Measurements from ENCODE around the gene WFIKKN1. TPM values are rescaled to one million over a fixed set of nuclear protein-coding genes. Genes with fewer than 3 reads are reported as not detected.

Gene WFIKKN1
- total RNA-seq, 1 experiment from 2014 or later: 12.3 TPM

DNA sequence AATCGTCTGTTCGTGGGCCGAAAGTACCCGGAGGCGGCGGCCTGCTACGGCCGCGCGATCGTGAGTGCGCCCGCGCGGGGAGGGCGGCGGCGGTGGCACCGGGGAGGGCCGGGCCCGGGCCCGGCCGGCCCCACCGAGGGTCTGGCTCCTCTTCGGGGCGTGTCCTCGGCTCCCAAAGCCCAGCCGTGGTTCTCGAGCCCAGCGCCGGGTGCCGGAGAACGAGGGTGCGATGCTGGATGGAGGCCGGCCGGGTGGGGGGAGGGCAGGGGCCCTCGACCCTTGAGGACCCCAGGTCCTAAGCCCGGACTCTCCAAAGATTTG lies 49.8 kb downstream of the WFIKKN1 start (continued):
- TF ChIP-seq ZNF512 (CRISPR knock-in tag; IDR thresholded peaks at IDR 0.05; ENCODE audit: borderline replicate concordance): no peak

DNA sequence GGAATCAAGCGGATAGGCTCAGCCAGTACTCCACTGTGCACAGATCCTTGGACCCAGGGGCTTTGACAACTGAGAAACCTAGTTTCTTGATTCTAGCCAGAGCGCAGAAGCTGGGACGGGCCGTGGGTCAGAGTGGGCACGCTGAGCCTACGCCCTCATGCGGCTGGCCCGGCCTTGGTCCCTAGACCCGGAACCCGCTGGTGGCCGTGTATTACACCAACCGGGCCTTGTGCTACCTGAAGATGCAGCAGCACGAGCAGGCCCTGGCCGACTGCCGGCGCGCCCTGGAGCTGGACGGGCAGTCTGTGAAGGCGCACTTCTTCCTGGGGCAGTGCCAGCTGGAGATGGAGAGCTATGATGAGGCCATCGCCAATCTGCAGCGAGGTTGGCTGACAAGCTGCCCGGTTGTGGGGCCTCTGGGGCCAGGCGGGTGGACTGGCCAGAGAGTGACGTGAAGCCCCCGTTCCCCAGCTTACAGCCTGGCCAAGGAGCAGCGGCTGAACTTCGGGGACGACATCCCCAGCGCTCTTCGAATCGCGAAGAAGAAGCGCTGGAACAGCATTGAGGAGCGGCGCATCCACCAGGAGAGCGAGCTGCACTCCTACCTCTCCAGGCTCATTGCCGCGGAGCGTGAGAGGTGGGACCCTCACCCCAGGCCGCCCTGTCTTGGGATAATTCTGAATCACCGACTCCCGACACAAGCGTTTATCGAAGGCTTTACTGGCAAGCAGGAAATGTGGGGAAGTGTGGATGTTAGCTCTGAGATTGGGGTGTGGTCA lies 50.4 kb downstream of the WFIKKN1 start:
- H3K4me1 Mint-ChIP-seq: peaks cover 24% of the 10 kb centered on the region
- no peak for DNase-seq (ENCODE audit: low spot score)
- peaks cover 24% of the 10 kb centered on the region for H3K36me3 Mint-ChIP-seq
- peak overlapping the region; percentile 76 for H3K4me3 Mint-ChIP-seq
- ATAC-seq: 0 out of 2 replicates have a peak, but pooled peaks have one; percentile 0
- no peaks in the 10 kb centered on the region for H3K9me3 Mint-ChIP-seq
- POLR2A ChIA-PET: interaction anchor here (0.9 to 1.1 kb wide), 2 partner anchors 9 to 39 kb away, joined by 3 read pairs; partner anchors contain the start of gene WDR24
- peak overlapping the region; percentile 57; the same call in 1 of the 2 replicates for H3K27ac Mint-ChIP-seq
- CTCF ChIA-PET: interaction anchor here (0.7 to 3.1 kb wide), 8 partner anchors 13 to 102 kb away, joined by 3 to 21 read pairs (median 4); partner anchors contain the start of gene RHOT2
- no peaks in the 10 kb centered on the region for H3K27me3 Mint-ChIP-seq (ENCODE audit: low read depth)
- TF ChIP-seq ZNF121 (CRISPR knock-in tag; IDR thresholded peaks at IDR 0.05) (no peak), FOXP4 (CRISPR knock-in tag; IDR thresholded peaks at IDR 0.05) (0 out of 2 replicates have a peak, but pooled peaks have one; percentile 19), FOXK1 (CRISPR knock-in tag; IDR thresholded peaks at IDR 0.05) (no peak), GRHL2 (CRISPR knock-in tag; IDR thresholded peaks at IDR 0.05; ENCODE audit: insufficient replicate concordance, severe bottlenecking) (no peak), GABPB1 (CRISPR knock-in tag; IDR thresholded peaks at IDR 0.05) (0 out of 2 replicates have a peak, but pooled peaks have one; percentile 23), KAT7 (CRISPR knock-in tag; IDR thresholded peaks at IDR 0.05; ENCODE audit: borderline replicate concordance) (peak; percentile 16; the same call in 1 of the 2 replicates), ZNF232 (CRISPR knock-in tag; IDR thresholded peaks at IDR 0.05) (no peak), ETV6 (CRISPR knock-in tag; IDR thresholded peaks at IDR 0.05) (0 out of 2 replicates have a peak, but pooled peaks have one; percentile 37), ATF2 (CRISPR knock-in tag; IDR thresholded peaks at IDR 0.05; ENCODE audit: borderline replicate concordance, low read depth) (no peak), TEAD1 (CRISPR knock-in tag; IDR thresholded peaks at IDR 0.05) (0 out of 2 replicates have a peak, but pooled peaks have one; percentile 5)
- TF ChIP-seq, protein P1, sequence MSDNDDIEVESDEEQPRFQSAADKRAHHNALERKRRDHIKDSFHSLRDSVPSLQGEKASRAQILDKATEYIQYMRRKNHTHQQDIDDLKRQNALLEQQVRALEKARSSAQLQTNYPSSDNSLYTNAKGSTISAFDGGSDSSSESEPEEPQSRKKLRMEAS (CRISPR knock-in tag; IDR thresholded peaks at IDR 0.05): no peak
- TF ChIP-seq, protein P2, sequence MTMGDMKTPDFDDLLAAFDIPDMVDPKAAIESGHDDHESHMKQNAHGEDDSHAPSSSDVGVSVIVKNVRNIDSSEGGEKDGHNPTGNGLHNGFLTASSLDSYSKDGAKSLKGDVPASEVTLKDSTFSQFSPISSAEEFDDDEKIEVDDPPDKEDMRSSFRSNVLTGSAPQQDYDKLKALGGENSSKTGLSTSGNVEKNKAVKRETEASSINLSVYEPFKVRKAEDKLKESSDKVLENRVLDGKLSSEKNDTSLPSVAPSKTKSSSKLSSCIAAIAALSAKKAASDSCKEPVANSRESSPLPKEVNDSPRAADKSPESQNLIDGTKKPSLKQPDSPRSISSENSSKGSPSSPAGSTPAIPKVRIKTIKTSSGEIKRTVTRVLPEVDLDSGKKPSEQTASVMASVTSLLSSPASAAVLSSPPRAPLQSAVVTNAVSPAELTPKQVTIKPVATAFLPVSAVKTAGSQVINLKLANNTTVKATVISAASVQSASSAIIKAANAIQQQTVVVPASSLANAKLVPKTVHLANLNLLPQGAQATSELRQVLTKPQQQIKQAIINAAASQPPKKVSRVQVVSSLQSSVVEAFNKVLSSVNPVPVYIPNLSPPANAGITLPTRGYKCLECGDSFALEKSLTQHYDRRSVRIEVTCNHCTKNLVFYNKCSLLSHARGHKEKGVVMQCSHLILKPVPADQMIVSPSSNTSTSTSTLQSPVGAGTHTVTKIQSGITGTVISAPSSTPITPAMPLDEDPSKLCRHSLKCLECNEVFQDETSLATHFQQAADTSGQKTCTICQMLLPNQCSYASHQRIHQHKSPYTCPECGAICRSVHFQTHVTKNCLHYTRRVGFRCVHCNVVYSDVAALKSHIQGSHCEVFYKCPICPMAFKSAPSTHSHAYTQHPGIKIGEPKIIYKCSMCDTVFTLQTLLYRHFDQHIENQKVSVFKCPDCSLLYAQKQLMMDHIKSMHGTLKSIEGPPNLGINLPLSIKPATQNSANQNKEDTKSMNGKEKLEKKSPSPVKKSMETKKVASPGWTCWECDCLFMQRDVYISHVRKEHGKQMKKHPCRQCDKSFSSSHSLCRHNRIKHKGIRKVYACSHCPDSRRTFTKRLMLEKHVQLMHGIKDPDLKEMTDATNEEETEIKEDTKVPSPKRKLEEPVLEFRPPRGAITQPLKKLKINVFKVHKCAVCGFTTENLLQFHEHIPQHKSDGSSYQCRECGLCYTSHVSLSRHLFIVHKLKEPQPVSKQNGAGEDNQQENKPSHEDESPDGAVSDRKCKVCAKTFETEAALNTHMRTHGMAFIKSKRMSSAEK (CRISPR knock-in tag; IDR thresholded peaks at IDR 0.05; ENCODE audit: borderline replicate concordance): no peak
- TF ChIP-seq, protein P3, sequence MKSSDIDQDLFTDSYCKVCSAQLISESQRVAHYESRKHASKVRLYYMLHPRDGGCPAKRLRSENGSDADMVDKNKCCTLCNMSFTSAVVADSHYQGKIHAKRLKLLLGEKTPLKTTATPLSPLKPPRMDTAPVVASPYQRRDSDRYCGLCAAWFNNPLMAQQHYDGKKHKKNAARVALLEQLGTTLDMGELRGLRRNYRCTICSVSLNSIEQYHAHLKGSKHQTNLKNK (CRISPR knock-in tag; IDR thresholded peaks at IDR 0.05): no peak
- TF ChIP-seq, protein P4, sequence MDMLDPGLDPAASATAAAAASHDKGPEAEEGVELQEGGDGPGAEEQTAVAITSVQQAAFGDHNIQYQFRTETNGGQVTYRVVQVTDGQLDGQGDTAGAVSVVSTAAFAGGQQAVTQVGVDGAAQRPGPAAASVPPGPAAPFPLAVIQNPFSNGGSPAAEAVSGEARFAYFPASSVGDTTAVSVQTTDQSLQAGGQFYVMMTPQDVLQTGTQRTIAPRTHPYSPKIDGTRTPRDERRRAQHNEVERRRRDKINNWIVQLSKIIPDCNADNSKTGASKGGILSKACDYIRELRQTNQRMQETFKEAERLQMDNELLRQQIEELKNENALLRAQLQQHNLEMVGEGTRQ (CRISPR knock-in tag; IDR thresholded peaks at IDR 0.05): no peak
- TF ChIP-seq, protein P5, sequence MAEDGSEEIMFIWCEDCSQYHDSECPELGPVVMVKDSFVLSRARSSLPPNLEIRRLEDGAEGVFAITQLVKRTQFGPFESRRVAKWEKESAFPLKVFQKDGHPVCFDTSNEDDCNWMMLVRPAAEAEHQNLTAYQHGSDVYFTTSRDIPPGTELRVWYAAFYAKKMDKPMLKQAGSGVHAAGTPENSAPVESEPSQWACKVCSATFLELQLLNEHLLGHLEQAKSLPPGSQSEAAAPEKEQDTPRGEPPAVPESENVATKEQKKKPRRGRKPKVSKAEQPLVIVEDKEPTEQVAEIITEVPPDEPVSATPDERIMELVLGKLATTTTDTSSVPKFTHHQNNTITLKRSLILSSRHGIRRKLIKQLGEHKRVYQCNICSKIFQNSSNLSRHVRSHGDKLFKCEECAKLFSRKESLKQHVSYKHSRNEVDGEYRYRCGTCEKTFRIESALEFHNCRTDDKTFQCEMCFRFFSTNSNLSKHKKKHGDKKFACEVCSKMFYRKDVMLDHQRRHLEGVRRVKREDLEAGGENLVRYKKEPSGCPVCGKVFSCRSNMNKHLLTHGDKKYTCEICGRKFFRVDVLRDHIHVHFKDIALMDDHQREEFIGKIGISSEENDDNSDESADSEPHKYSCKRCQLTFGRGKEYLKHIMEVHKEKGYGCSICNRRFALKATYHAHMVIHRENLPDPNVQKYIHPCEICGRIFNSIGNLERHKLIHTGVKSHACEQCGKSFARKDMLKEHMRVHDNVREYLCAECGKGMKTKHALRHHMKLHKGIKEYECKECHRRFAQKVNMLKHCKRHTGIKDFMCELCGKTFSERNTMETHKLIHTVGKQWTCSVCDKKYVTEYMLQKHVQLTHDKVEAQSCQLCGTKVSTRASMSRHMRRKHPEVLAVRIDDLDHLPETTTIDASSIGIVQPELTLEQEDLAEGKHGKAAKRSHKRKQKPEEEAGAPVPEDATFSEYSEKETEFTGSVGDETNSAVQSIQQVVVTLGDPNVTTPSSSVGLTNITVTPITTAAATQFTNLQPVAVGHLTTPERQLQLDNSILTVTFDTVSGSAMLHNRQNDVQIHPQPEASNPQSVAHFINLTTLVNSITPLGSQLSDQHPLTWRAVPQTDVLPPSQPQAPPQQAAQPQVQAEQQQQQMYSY (CRISPR knock-in tag; IDR thresholded peaks at IDR 0.05): no peak
- TF ChIP-seq, protein P6, sequence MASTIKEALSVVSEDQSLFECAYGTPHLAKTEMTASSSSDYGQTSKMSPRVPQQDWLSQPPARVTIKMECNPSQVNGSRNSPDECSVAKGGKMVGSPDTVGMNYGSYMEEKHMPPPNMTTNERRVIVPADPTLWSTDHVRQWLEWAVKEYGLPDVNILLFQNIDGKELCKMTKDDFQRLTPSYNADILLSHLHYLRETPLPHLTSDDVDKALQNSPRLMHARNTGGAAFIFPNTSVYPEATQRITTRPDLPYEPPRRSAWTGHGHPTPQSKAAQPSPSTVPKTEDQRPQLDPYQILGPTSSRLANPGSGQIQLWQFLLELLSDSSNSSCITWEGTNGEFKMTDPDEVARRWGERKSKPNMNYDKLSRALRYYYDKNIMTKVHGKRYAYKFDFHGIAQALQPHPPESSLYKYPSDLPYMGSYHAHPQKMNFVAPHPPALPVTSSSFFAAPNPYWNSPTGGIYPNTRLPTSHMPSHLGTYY (CRISPR knock-in tag; IDR thresholded peaks at IDR 0.05): no peak
